Caki2 (cell line): Measurements from ENCODE around the gene RELT. TPM values are rescaled to one million over a fixed set of nuclear protein-coding genes. Genes with fewer than 3 reads are reported as not detected.
A peak's percentile ranks its signal among the peaks of the same experiment; 100 is the strongest.

ENCODE experiments used
- DNase-seq: peaks from one replicate; pipeline ENCODE4 v3.0.0-alpha.2; 2015; ENCODE audit warnings: low read depth
- in situ Hi-C: cut with HindIII; loops from 2 replicates; pipeline ENCODE4 v1.10.0; 2016; ENCODE audit warnings: low sequenced_read_pairs, low pct_unique_long_range_greater_than_20kb, mixed read lengths
- total RNA-seq: library from RNA; depleted of rRNA; stranded (reverse); fragments of >200 nt; shearing (Covaris generic); gene quantifications from 2 replicates; pipeline ENCODE4 v1.2.3, GENCODE V29; 2014; ENCODE audit warnings: low replicate concordance

The RELT gene
- total RNA-seq, 1 experiment from 2014 or later, result 2.5 TPM

DNA sequence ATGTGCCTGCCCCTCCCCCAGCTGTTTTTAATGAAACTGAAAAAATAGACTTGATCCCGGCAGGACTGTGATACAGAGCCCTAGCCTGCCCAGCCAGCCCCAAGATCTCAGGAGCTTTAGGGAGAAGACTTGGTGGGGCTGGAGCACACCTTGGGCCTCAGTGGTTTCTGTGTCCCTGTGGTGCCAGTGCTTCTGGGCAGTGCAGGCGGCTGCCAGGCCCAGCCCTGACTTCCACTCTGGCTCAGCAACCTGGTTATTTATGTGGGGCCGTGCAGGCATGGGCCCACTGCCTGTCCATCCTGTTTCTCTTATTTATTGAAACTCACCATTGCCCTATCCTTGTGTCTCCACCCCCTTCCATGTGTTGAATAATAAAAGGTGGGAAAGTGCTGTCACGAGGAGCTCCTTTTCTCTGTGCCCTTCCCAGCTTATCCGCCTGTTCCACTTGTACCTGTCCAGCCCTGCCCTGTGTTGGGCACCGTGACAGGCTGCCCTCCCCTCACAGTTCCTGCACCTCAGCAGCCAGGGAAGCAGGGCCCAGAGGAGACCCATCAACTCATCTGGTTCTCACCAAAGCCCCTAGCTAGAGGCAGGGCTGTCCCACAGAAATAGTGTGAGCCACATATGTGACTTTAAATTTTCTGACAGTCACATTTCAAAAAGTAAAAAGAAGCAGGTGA lies 20.2 kb downstream of the RELT start:
- in situ Hi-C loops, result no loop called here
- no peak for DNase-seq

DNA sequence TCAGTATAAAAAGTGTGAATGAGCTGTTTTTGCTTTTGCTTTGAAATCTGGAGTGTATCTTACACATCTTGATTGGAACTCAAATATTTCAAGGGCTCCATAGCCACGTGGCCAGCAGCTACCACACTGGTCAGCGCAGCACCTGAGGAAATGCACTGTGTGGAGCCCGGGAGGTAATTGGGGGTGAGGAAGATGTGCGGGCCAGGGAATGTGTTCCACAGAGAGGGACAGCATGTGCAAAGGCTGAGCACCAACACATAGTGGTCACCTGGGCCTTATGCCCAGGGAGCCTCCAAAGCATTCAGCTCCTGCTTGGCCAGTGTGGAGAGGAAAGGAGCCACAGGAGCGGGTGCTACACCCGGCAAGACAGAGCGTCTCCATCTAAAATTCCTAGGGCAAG lies 20.8 kb downstream of the RELT start:
- DNase-seq, result no peak
- in situ Hi-C loops, result no loop called here

DNA sequence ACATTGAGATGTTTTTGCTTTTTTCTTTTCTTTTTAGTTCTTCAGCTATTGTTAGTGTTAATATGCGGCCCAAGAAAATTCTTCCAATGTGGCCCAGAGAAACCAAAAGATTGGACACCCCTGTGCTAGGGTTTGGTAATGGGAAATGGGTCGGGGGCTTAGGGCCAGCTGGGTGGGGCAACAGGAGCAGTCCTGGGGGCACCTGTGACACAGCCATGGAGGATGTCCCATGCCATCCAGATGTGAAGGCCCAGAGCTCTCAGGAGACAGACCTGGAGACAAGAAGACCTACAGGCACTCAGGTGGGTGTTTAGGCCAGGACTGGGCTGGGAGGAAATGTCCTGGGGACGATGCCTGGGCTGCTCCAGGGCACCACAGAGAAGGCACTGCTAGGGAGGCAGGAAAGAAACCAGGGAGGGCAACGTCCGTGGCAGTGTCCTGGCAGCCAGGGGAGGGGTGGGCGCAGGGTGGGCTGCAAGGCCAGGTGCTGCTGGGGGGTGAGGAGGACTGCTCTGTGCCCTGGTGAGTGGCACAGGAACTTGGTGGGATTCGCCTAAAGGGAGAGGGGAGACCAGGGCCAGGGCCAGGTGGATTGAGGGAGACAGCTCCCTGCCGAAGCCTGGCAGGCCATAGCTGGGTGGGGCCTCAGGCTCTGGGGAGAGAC lies 21.4 kb downstream of the RELT start:
- no peak for DNase-seq
- in situ Hi-C loops, result no loop called here

DNA sequence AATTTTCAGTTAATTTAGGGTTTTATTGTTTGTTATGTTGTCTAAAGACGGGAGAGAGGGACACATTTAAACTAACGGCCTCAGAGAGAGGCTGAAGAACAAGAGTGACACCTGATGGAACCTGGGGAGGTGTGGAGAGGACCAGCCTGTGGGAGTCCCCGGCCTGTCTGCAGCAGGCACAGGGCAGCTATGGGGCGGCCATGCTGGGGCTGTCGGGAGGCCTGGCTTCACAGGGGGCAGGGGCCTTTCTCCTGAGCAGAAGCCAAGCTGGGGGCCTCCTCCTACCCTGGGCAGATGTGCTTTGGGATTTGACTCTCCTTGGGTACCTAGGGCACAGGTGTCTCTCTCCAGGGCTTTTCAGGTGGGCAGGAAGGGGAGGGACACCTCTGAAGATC lies 21.9 kb downstream of the RELT start:
- in situ Hi-C loops, result no loop called here
- no peak for DNase-seq

DNA sequence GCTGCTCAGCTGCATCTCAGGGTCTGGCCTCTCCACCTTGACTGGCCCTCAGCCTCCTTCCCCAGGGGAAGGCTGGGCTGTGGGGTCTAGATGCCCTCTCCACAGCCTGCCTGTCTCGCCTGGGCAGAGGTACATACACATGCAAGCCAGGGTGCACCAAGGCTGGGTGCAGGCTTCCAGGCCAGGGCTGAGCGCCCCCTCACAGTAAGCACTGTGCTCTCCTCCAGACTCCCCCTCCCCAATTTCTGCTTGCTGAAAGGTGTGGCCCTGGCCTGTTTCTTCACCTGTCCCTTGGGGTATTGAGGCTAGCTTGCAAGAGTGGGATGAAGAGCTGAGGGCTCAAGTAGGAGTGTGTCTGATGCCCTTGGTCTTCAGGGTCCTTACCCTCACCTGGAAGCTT lies 22.5 kb downstream of the RELT start:
- DNase-seq, result no peak
- in situ Hi-C loops, result no loop called here

DNA sequence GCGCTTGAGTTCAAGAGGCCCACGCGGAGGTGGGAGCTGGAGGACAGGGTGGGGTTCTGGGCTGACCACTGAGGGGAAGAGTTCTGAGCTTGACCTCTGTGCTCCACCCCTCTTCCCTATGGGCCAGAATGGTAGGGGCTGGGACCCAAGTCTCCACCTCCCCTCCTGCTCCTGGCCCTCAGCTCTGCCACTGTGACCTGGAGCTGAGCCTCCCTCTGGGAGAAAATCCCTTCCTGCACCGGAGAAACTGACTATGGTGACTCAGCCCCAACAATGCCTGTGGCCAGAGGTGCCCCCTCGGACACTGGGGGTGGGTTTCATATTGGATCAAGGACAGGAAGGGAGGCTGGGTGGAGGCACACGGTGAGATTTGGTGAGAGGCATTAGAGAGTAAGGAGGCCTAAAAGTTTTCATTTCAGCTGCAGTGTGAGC lies 23.0 kb downstream of the RELT start:
- in situ Hi-C loops, result no loop called here
- DNase-seq, result no peak

DNA sequence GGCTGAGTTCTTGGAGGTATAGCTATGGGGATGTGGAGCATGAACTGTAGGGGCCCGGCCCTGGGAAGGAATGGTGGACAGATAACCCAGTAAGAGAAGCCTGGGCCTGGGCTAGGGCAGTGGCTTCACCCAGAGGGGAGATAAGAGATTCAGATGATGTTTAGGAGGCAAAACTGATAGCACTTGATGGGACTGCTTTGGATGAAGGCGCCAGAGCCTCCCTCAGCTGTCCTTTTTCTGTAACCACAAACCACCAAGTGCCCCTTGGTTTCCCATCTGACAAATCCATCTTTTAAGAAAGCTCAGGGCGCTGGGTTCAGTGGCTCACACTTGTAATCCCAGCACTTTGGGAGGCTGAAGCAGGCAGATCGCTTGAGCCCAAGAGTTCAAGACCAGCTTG lies 23.4 kb downstream of the RELT start:
- in situ Hi-C loops, result no loop called here
- DNase-seq, result no peak

DNA sequence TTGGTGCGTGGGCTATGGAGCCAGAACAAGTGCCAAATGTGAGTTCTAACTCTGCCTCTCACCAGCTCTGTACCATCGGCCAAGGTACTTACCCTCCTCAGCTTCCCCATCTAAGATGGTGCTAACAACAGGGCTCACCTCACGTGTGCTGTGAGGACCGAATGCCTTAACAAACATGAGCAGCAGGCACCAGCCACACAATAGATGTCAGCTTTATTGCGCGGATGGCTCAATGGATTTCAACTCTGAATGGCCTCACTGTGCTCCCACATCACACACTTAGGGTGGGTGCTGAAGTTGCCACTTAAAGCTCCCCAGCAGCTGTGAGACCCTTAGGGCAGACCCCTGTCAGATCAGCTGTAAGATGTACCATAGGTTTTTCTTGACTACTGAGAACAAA lies 24.1 kb downstream of the RELT start:
- in situ Hi-C loops, result no loop called here
- no peak for DNase-seq

DNA sequence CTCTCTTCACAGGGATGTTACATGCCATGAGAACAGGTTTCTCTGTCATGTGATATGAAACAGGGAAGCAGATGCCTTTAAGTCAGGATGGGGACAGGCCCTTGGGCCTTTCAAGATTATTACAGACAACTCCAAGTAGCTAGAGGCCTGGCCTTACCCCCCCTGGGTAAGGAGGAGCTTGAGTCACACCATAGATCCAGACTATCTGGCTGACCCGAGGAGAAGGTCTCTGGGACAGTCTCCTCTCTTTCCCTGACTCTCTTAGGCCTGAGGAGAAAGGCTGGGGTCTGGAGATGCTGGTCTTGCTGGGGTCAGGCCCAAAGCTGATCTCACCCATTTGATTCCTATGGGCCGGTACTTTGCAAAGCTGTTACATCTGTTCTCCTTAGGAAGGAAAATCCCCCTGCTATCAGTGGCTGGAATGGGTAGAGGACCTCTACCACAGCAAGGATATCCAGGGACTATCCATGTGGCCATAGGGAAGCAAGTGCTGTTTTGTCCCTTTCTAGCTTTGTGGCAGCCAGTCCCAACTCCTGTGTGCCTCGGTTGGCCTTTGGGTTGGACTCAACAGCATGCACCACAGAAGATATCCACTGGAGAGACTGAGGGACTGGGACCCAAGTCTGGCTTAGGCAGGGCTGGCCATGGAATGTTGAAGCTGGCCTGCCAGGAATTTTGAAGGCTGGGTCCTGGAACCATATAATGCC lies 25.2 kb downstream of the RELT start:
- in situ Hi-C loops, result no loop called here

DNA sequence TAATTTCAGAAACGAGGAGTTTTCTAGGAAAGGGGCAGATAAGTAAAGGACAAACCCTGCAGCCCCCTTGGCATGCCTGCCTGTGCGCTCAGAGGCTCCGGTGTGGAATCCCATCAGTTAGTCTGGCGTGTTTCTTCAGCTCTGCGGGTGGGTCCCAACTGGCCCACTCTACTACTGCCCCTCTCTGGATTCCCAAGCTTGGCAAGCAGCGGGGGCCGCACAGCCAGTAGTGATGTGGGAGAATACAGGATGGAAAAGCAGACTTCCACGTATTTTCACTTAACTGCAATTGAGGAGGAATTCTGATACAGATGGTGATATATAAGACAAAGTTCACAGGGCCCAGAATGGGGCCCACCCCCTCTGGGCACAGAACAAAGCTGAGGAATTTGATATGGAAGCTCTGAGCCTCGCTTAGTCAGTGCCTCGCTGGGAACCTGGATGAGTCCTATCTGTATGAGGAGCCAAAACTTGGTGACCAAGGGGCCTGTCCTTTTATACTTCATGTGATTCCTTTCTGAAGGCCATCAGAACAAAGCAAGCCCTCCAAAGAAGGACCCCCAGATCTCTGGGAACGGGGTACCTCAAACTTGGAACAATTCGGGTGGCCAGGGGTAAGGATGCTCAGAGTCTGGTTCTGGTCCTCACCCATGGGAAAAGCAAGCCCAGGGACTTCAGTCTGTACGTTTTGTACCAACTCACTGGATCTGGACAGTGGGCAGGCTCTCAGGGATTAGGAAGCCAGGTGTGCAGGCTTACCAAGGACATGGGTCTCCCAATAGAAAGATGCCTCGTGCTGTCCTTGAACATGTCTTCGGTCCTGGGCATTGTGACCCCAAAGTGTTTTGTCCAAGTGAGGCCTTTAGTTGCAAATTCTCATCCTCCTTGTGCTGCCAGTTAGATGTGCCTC lies 26.0 kb downstream of the RELT start:
- in situ Hi-C loops, result no loop called here
- no peak for DNase-seq

More for the DNA sequence above, 25.2 kb downstream of the RELT start:
- no peak for DNase-seq

DNA sequence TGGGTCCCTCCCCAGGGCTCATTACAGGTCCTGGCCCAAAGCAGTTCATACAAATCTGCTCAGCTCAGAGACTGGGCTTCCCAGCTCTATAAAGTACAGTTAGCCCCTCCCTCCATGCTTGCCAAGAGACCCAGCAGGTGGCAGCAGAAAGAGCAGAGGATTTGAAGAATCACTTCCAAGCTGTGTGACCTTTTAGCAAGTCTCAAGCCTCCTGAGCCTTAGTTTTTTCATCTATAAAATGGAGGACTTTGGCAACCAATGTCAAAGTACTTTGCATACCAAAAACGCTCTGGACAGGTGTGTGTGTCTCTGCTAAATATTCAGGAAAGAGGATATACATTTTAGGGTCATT lies 26.6 kb downstream of the RELT start:
- in situ Hi-C loops, result no loop called here
- no peak for DNase-seq

DNA sequence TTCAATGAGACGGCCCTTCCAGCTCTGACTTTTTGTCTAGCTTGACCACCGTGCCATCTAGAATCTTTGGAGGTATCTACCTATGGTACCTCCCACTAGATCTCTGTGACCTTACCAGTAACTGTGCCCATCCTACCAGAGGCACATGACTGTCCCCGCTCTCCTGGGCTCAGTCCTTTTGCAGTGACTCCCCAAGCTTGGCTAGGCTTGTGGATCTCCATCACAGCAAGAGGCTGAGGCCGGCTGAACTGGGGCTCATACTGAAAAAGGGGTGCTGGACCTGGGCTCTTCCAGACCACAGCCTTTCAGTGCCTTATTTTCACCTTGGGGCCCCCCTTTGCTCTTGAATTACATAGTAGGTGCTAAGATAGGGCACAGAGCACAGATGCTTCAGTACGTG lies 27.3 kb downstream of the RELT start:
- DNase-seq, result no peak
- in situ Hi-C loops, result no loop called here

DNA sequence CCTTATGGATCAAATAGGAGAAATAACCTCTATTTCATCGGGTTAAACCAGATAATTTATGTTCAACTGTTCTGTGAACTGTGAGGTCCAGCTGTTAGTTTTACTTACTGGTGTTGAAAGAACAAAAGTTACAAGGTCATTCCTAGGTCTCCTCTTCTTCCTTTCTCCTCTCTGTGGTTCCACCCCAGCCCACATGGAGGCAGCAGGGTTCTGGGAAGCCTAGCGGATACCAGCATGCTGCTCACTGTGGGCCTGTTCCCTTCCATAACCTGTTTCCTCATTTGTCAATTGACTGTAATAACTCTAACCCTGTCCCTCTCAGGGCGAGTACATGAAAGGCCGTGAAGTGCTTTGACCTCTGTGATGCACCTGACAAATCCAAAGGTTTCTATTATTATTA lies 27.8 kb downstream of the RELT start:
- in situ Hi-C loops, result no loop called here
- peak; percentile 23 for DNase-seq

DNA sequence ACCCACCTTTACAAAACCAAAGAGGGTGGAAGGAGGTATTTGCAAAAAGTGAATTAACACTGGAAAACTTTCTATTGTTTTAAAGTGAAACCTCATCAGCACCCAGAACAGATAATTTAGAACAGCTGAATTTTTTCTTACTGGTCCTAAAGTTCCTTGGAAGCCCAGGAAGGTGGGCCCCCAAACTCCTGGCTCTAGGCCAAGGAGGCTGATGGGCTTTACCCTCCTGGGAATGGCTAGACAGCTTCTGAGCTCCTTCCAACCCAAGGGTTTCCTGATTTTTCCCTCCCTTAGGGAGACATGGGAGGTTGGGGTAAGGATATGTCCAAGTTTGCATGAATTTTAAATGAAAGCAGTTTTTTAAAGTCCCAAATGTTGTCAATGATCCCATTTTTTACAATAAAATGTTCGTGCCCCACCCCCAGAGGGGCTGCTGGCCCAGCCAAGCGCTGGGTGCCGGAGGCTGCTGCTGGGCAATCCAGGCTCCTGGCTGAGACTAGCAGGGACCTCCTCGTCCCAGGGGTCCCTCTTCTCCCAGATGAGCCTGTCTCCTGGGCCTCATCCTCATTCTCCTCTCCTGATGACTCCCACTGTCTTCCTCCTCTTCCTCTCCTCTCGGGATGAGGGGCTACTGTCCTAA lies 28.4 kb downstream of the RELT start:
- in situ Hi-C loops, result no loop called here
- DNase-seq, result no peak

DNA sequence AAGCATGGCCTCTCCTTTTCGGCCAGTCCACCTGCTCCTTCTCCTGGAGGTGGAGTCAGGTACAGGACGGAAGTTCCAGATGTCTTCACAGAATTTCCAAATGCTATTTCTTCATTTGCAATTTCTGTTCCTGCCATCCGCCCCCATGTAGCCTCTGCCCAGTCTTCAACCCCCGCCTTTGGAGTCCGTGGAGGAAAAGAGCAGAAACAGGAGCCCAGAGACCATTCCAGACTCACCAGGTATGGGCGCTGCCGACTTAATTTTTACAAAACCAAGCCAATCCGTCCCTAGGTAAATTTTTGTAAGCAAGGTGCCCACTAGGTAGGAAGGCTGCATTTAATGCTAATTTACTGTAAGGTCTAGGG lies 28.9 kb downstream of the RELT start:
- in situ Hi-C loops, result no loop called here

DNA sequence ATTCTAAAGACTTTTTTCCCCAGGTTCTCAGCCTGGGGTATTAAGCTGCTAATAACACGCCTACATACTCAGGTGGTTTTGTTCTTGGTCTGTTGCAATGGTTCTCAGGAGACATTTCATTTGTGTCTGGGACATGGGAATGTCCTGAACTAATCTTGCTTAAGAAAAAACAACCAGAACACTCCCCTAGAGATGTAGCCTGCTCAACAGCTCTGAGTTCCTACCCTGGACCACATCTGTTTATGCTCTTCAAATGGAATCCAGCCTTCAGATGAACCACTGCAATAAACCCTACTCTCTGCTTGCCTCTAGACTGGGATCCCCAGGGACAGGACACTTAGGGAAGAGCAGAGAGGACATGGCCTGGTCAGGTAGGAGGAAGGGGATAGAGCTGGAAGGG lies 29.9 kb downstream of the RELT start:
- DNase-seq, result no peak
- in situ Hi-C loops, result no loop called here

More for the DNA sequence above, 28.9 kb downstream of the RELT start:
- no peak for DNase-seq

DNA sequence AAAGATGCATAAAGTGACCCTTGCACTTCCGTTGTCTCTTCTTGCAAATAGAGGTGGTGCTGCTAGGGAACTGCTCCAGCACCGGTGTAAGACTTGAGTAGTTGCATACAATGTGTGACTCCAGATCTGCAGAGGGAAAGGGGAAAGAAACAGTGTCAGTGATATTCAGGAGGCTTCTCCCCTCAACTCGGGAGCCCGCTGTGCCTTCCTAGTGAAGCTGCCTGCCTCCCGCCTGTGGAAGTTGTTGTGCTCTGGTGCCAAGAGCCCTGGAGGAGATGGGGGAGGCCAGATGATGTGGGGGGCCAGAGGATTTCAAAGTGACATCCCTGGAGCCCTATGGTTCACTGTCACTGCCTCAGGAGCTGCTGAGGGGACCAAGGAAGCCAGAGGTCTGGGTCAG lies 30.4 kb downstream of the RELT start:
- no peak for DNase-seq
- in situ Hi-C loops, result no loop called here

DNA sequence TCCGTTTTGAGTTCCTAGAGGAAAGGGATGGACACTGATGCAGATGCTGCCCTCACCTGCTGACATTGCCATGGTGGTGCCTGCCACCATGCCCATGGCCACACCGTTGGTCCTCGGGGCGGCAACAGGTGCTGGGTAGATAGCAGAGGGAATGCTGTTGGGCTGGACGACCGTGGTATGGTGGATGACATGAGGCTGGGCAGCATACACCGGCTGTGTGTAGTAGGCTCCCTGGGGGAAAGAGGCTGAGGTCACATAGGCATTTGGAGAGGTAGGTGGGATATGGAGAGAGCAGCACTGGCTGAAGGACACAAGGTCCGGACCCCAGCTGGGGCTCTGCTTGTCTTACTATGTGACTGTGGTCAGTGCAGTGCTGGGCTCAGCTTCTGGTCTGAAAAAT lies 33.2 kb downstream of the RELT start:
- in situ Hi-C loops, result no loop called here
- DNase-seq, result no peak
